Measurements from ENCODE around the gene ERCC6. TPM values are rescaled to one million over a fixed set of nuclear protein-coding genes. Genes with fewer than 3 reads are reported as not detected.

The ERCC6 gene
- total RNA-seq, 5 donors from 2014 or later (not counting 1 experiment from before 2014, with no cell fraction given), result 34.6 to 40.7 (median 39.1) TPM

GRCh38 chr10:49519717-49520116, 19.2 kb downstream of the ERCC6 start:
- no peaks in the 10 kb centered on the region for H3K9me3 Mint-ChIP-seq
- Histone ChIP-seq H3K27me3 (replicated peaks in 1 of 2; ENCODE audit: control insufficient read depth in 2 of 2, extremely low read depth in 1 of 2, insufficient read depth in 2 of 2, low read length in 1 of 2) (no peaks in the 10 kb centered on the region), H3K36me3 (ENCODE audit: control insufficient read depth in 2 of 2, extremely low read depth in 1 of 2, insufficient read depth in 1 of 2, low read length in 1 of 2) (peaks cover 4 to 65% of the 10 kb centered on the region in 2 donors), H3K4me3 (ENCODE audit: control insufficient read depth in 1 of 2, extremely low read depth in 1 of 2, low read length in 1 of 2) (no peak overlapping the region), H3K27ac (ENCODE audit: low read length) (no peak overlapping the region), H3K9me3 (no peaks in the 10 kb centered on the region), H3K4me1 (ENCODE audit: control insufficient read depth in 1 of 2, extremely low read depth in 1 of 2, insufficient read depth in 2 of 2, low read length in 2 of 2) (no peaks in the 10 kb centered on the region)
- no peak overlapping the region for H3K4me3 Mint-ChIP-seq
- ATAC-seq (replicated peaks in 1 of 4) (no peak), DNase-seq (no peak)
- no peak overlapping the region for H3K27ac Mint-ChIP-seq
- CTCF ChIA-PET, result interaction anchor here (1.6 to 2.6 kb wide), 4 partner anchors 14 to 112 kb away, joined by 6 to 25 read pairs (median 10); partner anchors contain the start of gene ERCC6 (in 1 of the 2)
- WGBS (ENCODE audit: insufficient coverage), result 95% methylated on average over 2 of the region's 2 CpGs
- H3K36me3 Mint-ChIP-seq, result peaks cover 59% of the 10 kb centered on the region
- H3K27me3 Mint-ChIP-seq, result no peaks in the 10 kb centered on the region
- H3K4me1 Mint-ChIP-seq, result peaks cover 5 to 17% (median 17%) of the 10 kb centered on the region in 3 donors
- POLR2A ChIA-PET, result no interaction called here

DNA sequence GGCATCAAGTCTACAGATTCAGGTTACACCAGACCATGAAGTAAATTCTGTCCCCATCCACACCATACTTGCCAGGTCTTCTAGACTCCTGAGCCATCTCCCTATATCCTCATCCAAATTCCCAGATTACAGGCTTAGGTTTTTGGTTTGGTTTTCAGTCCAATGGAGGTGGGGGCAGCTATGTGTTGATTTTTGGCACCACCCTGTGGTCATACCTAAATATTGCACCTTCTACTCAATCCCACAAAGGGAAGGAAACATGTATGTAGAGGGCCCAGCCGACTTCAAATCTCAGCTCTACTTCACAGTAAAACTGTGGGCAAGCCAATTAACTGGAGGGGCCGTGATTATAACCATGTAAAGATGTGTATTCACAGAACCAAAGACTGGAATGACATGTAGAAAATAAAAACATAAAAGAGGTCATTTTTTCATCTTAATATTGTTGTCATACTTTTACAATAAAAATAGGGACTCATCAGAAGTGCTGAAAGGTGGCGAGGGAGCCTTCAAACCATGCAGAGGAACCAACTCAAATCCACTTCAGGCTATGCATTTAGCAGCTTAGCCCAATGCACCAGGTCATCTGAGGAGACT, 19.8 kb downstream of the ERCC6 start:
- H3K4me1 Mint-ChIP-seq, result peaks cover 5 to 16% (median 11%) of the 10 kb centered on the region in 3 donors
- peak; percentile 57 to 68 (median 61) for ATAC-seq (replicated peaks in 1 of 4)
- peaks cover 58% of the 10 kb centered on the region for H3K36me3 Mint-ChIP-seq
- DNase-seq, result peak in 13 of 35 experiments; percentile 8 to 67 (median 17)
- no peaks in the 10 kb centered on the region for H3K9me3 ChIP-seq
- peaks cover 0 to 2% of the 10 kb centered on the region in 2 donors for H3K27me3 Mint-ChIP-seq
- no peak overlapping the region for H3K4me3 ChIP-seq (ENCODE audit: control insufficient read depth in 1 of 2, extremely low read depth in 1 of 2, low read length in 1 of 2)
- peaks cover 4 to 59% of the 10 kb centered on the region in 2 donors for H3K36me3 ChIP-seq (ENCODE audit: control insufficient read depth in 2 of 2, extremely low read depth in 1 of 2, insufficient read depth in 1 of 2, low read length in 1 of 2)
- H3K4me3 Mint-ChIP-seq, result no peak overlapping the region
- H3K27me3 ChIP-seq (replicated peaks in 1 of 2; ENCODE audit: control insufficient read depth in 2 of 2, extremely low read depth in 1 of 2, insufficient read depth in 2 of 2, low read length in 1 of 2), result no peaks in the 10 kb centered on the region
- CTCF ChIA-PET, result interaction anchor here (1.0 to 2.6 kb wide), 7 partner anchors 14 to 861 kb away, joined by 3 to 25 read pairs (median 6); partner anchors contain the start of gene ERCC6 (in 1 of the 2)
- no peak overlapping the region for H3K27ac ChIP-seq (ENCODE audit: low read length)
- no peaks in the 10 kb centered on the region for H3K9me3 Mint-ChIP-seq
- H3K27ac Mint-ChIP-seq, result no peak overlapping the region
- POLR2A ChIA-PET, result interaction anchor here in 1 of 2 donors (0.6 kb wide), 1 partner anchor 8 kb away, joined by 5 read pairs; no protein-coding TSS in a partner anchor
- no peaks in the 10 kb centered on the region for H3K4me1 ChIP-seq (ENCODE audit: control insufficient read depth in 1 of 2, extremely low read depth in 1 of 2, insufficient read depth in 2 of 2, low read length in 2 of 2)
- no CpG with 5 or more reads among the region's 3 CpGs for WGBS (ENCODE audit: insufficient coverage)

GRCh38 chr10:49518566-49518965, 20.4 kb downstream of the ERCC6 start:
- H3K27ac ChIP-seq (ENCODE audit: low read length), result no peak overlapping the region
- Mint-ChIP-seq H3K36me3 (peaks cover 54% of the 10 kb centered on the region), H3K4me3 (no peak overlapping the region), H3K9me3 (no peaks in the 10 kb centered on the region), H3K27ac (no peak overlapping the region), H3K4me1 (peaks cover 5 to 18% (median 10%) of the 10 kb centered on the region in 3 donors), H3K27me3 (peaks cover 0 to 3% of the 10 kb centered on the region in 2 donors)
- no peak for ATAC-seq (replicated peaks in 1 of 4)
- peaks cover 4 to 54% of the 10 kb centered on the region in 2 donors for H3K36me3 ChIP-seq (ENCODE audit: control insufficient read depth in 2 of 2, extremely low read depth in 1 of 2, insufficient read depth in 1 of 2, low read length in 1 of 2)
- ChIA-PET POLR2A (interaction anchor here in 1 of 2 donors (0.6 kb wide), 1 partner anchor 7 kb away, joined by 5 read pairs; no protein-coding TSS in a partner anchor), CTCF (interaction anchor here (1.0 to 2.6 kb wide), 7 partner anchors 15 to 860 kb away, joined by 3 to 25 read pairs (median 6); partner anchors contain the start of gene ERCC6 (in 1 of the 2))
- H3K9me3 ChIP-seq, result no peaks in the 10 kb centered on the region
- H3K27me3 ChIP-seq (replicated peaks in 1 of 2; ENCODE audit: control insufficient read depth in 2 of 2, extremely low read depth in 1 of 2, insufficient read depth in 2 of 2, low read length in 1 of 2), result no peaks in the 10 kb centered on the region
- 100% methylated on average over 1 of the region's 2 CpGs for WGBS (ENCODE audit: insufficient coverage)
- no peaks in the 10 kb centered on the region for H3K4me1 ChIP-seq (ENCODE audit: control insufficient read depth in 1 of 2, extremely low read depth in 1 of 2, insufficient read depth in 2 of 2, low read length in 2 of 2)
- H3K4me3 ChIP-seq (ENCODE audit: control insufficient read depth in 1 of 2, extremely low read depth in 1 of 2, low read length in 1 of 2), result no peak overlapping the region
- DNase-seq, result no peak

GRCh38 chr10:49516216-49516970, 22.5 kb downstream of the ERCC6 start:
- H3K27ac ChIP-seq (ENCODE audit: low read length), result no peak overlapping the region
- H3K36me3 ChIP-seq (ENCODE audit: control insufficient read depth in 2 of 2, extremely low read depth in 1 of 2, insufficient read depth in 1 of 2, low read length in 1 of 2), result peaks cover 4 to 39% of the 10 kb centered on the region in 2 donors
- POLR2A ChIA-PET, result no interaction called here
- peaks cover 0 to 3% of the 10 kb centered on the region in 2 donors for H3K27me3 Mint-ChIP-seq
- no peak overlapping the region for H3K4me3 Mint-ChIP-seq
- H3K9me3 Mint-ChIP-seq, result no peaks in the 10 kb centered on the region
- no peak overlapping the region for H3K27ac Mint-ChIP-seq
- H3K36me3 Mint-ChIP-seq, result peaks cover 60% of the 10 kb centered on the region
- H3K27me3 ChIP-seq (replicated peaks in 1 of 2; ENCODE audit: control insufficient read depth in 2 of 2, extremely low read depth in 1 of 2, insufficient read depth in 2 of 2, low read length in 1 of 2), result peaks cover 0 to 2% of the 10 kb centered on the region in 2 experiments
- no peak overlapping the region for H3K4me3 ChIP-seq (ENCODE audit: control insufficient read depth in 1 of 2, extremely low read depth in 1 of 2, low read length in 1 of 2)
- DNase-seq (no peak), ATAC-seq (replicated peaks in 1 of 4) (no peak)
- peaks cover 4 to 18% (median 7%) of the 10 kb centered on the region in 3 donors for H3K4me1 Mint-ChIP-seq
- CTCF ChIA-PET, result interaction anchor here in 1 of 2 donors (1.2 kb wide), 2 partner anchors 105 to 858 kb away, joined by 3 to 4 read pairs; no protein-coding TSS in a partner anchor
- H3K9me3 ChIP-seq, result no peaks in the 10 kb centered on the region
- H3K4me1 ChIP-seq (ENCODE audit: control insufficient read depth in 1 of 2, extremely low read depth in 1 of 2, insufficient read depth in 2 of 2, low read length in 2 of 2), result no peaks in the 10 kb centered on the region
- WGBS (ENCODE audit: insufficient coverage), result 96% methylated on average over 12 of the region's 16 CpGs

DNA sequence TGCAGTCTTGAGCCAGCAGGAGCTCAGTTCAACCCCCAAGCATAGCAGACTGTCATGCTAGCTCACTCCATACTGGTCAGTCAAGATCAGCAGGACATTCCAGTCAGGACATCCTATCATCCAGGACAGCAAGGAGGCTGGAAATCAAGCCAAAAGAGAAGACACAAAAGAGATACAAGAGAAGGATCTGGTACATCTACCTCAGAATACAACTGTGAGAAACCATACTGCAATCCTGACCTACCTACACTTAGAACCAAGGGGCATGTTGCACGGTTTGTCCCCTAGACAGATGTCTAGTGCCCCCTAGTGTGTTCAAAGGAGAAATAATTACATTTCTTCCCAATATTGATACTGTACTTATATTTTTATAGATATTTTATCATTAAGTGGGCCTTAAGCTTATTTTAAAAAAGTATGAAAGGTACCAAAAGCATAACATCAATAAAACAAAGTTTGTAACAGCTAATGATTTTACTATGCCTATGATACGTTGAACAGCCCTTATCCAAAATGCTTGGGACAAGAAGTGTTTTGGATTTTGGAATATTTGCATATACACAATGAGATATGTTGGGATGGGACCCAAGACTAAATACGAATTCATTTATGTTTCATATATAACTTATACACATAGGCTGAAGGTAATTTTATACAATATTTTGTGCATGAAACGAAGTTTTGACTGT, 26.7 kb downstream of the ERCC6 start:
- no peaks in the 10 kb centered on the region for H3K9me3 Mint-ChIP-seq
- H3K27me3 Mint-ChIP-seq, result peaks cover 1 to 10% of the 10 kb centered on the region in 2 donors
- H3K27me3 ChIP-seq (replicated peaks in 1 of 2; ENCODE audit: control insufficient read depth in 2 of 2, extremely low read depth in 1 of 2, insufficient read depth in 2 of 2, low read length in 1 of 2), result peaks cover 0 to 2% of the 10 kb centered on the region in 2 experiments
- H3K27ac Mint-ChIP-seq, result no peak overlapping the region
- peaks cover 40% of the 10 kb centered on the region for H3K36me3 Mint-ChIP-seq
- H3K4me1 ChIP-seq (ENCODE audit: control insufficient read depth in 1 of 2, extremely low read depth in 1 of 2, insufficient read depth in 2 of 2, low read length in 2 of 2), result peaks cover 14 to 19% of the 10 kb centered on the region in 2 experiments
- H3K9me3 ChIP-seq, result no peaks in the 10 kb centered on the region
- no CpG with 5 or more reads among the region's 4 CpGs for WGBS (ENCODE audit: insufficient coverage)
- no peak overlapping the region for H3K4me3 ChIP-seq (ENCODE audit: control insufficient read depth in 1 of 2, extremely low read depth in 1 of 2, low read length in 1 of 2)
- H3K36me3 ChIP-seq (ENCODE audit: control insufficient read depth in 2 of 2, extremely low read depth in 1 of 2, insufficient read depth in 1 of 2, low read length in 1 of 2), result peaks cover 0 to 18% of the 10 kb centered on the region in 2 donors
- POLR2A ChIA-PET, result interaction anchor here in 1 of 2 donors (1.3 kb wide), 1 partner anchor 27 kb away, joined by 3 read pairs; the partner anchor contains the start of gene ERCC6
- no peak overlapping the region for H3K27ac ChIP-seq (ENCODE audit: low read length)
- DNase-seq (peak in 5 of 35 experiments; percentile 6 to 55 (median 15)), ATAC-seq (replicated peaks in 1 of 4) (peak in 2 of 4 experiments; percentile 43 to 48)
- H3K4me3 Mint-ChIP-seq, result no peak overlapping the region
- CTCF ChIA-PET, result interaction anchor here (0.7 to 6.7 kb wide), 11 partner anchors 10 to 850 kb away, joined by 3 to 80 read pairs (median 5); no protein-coding TSS in a partner anchor
- H3K4me1 Mint-ChIP-seq, result peaks cover 21 to 29% (median 28%) of the 10 kb centered on the region in 3 donors
